AG08396 (cell line): ENCODE measurements around the gene EN2.
A peak's percentile ranks its signal among the peaks of the same experiment; 100 is the strongest.

Source experiments
- DNase-seq: peaks from one replicate; pipeline ENCODE4 v3.0.0; 2012; ENCODE audit warnings: low spot score, mixed read lengths

Gene EN2

GRCh38 chr7:155486783-155487508, 29.0 kb downstream of the EN2 start:
- DNase-seq: no peak

- DNase-seq: no peak
Measured at GRCh38 chr7:155487509-155488482, 29.9 kb downstream of the EN2 start.

GRCh38 chr7:155488483-155489127, 30.7 kb downstream of the EN2 start:
- DNase-seq: no peak

GRCh38 chr7:155489158-155489840, 31.4 kb downstream of the EN2 start:
- DNase-seq: no peak

GRCh38 chr7:155489862-155490696, 32.1 kb downstream of the EN2 start:
- DNase-seq: peak; percentile 58

GRCh38 chr7:155490697-155491628, 33.0 kb downstream of the EN2 start:
- peak; percentile 64 for DNase-seq

GRCh38 chr7:155491812-155492211, 33.9 kb downstream of the EN2 start:
- DNase-seq: no peak

GRCh38 chr7:155493744-155494538, 36.0 kb downstream of the EN2 start:
- no peak for DNase-seq

GRCh38 chr7:155494551-155494950, 36.6 kb downstream of the EN2 start:
- no peak for DNase-seq

- DNase-seq: no peak
Measured at GRCh38 chr7:155495440-155496248, 37.7 kb downstream of the EN2 start.

- DNase-seq: no peak
Measured at GRCh38 chr7:155496267-155497005, 38.5 kb downstream of the EN2 start.

- DNase-seq: no peak
Measured at GRCh38 chr7:155497149-155497901, 39.4 kb downstream of the EN2 start.

GRCh38 chr7:155505422-155505793, 47.5 kb downstream of the EN2 start:
- DNase-seq: no peak

- no peak for DNase-seq
Measured at GRCh38 chr7:155506854-155507337, 49.0 kb downstream of the EN2 start.

GRCh38 chr7:155507576-155507975, 49.6 kb downstream of the EN2 start:
- no peak for DNase-seq
